Ovary (tissue), 3 donors: ENCODE data around the gene MBOAT2.

Experiments
- EP300 ChIP-seq: sonication (generic); formaldehyde crosslinking; IDR thresholded peaks from one replicate; pipeline ENCODE4 v1.6.1; 2017; ENCODE audit warnings: antibody characterized with exemption
- POLR2A ChIP-seq: fragments of 450-650 bp; IDR thresholded peaks from one replicate; pipeline ENCODE4 v1.6.1; 2017; ENCODE audit warnings: antibody characterized with exemption, mild to moderate bottlenecking, moderate library complexity
- TF ChIP-seq, protein P1 (sequence below), 3 donors: fragments of 450-650 bp in 2 of 3; fragments of 200-600 bp in 1 of 3; IDR thresholded peaks; one replicate each; pipeline versions ENCODE4 v1.5.1 to v1.8.0; 2016 to 2022; ENCODE audit warnings: antibody characterized with exemption in 3 of 3, mild to moderate bottlenecking in 1 of 3
- donor health status: DM: no; HTN: no; CAD: no.

DNA sequence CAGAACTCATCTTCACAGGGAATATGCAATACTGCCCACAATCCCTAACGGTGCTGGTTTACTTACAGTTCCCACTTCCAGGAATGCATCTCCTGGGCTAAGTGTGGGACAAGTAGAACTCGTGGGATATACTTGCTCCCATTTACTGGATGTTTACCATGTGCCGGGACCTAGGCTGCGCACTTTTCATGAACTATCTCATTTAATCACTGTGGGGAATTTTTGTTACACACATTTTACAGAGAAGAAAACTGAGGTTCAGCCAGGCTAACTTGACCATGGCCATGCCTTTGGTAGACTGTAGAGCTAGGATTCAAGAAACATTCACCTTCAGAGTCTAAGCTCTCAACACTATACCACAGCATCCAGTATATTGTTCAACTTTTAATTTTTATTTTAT is 24.4 kb upstream of the MBOAT2 start:
- TF ChIP-seq, protein P1, sequence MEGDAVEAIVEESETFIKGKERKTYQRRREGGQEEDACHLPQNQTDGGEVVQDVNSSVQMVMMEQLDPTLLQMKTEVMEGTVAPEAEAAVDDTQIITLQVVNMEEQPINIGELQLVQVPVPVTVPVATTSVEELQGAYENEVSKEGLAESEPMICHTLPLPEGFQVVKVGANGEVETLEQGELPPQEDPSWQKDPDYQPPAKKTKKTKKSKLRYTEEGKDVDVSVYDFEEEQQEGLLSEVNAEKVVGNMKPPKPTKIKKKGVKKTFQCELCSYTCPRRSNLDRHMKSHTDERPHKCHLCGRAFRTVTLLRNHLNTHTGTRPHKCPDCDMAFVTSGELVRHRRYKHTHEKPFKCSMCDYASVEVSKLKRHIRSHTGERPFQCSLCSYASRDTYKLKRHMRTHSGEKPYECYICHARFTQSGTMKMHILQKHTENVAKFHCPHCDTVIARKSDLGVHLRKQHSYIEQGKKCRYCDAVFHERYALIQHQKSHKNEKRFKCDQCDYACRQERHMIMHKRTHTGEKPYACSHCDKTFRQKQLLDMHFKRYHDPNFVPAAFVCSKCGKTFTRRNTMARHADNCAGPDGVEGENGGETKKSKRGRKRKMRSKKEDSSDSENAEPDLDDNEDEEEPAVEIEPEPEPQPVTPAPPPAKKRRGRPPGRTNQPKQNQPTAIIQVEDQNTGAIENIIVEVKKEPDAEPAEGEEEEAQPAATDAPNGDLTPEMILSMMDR (IDR thresholded peaks at IDR 0.05) = no peak
- TF ChIP-seq POLR2A (no peak), EP300 (no peak)
